GM12892 (cell line): ENCODE results near the gene ERICH4.
A peak's percentile ranks its signal among the peaks of the same experiment; 100 is the strongest.
"Not testable (repeated sequence)": the region's sequence is repeated elsewhere in the genome, so short reads cannot be mapped to it uniquely, and the experiment has no call there.

ENCODE experiments used
- DNase-seq: peaks from one replicate; pipeline ENCODE4 v3.0.0; 2011; ENCODE audit not compliant: insufficient read length
- FAIRE-seq: peaks from 2 replicates; lab custom pipeline; 2011; peaks lifted over from hg19 to GRCh38; lab: Jason Lieb, UNC
- POLR2A ChIP-seq: IDR thresholded peaks from 2 replicates; pipeline ENCODE4 v1.6.1; 2011; ENCODE audit warnings: low read depth, low read length, control low read depth
- POLR2AphosphoS5 ChIP-seq: IDR thresholded peaks from 2 replicates; pipeline ENCODE4 v1.6.1; 2011; ENCODE audit warnings: low read depth, low read length, control low read depth
- TAF1 ChIP-seq: IDR thresholded peaks from 2 replicates; pipeline ENCODE4 v1.6.1; 2011; ENCODE audit warnings: low read depth, mild to moderate bottlenecking, control low read depth, low read length, borderline replicate concordance

Gene ERICH4

DNA sequence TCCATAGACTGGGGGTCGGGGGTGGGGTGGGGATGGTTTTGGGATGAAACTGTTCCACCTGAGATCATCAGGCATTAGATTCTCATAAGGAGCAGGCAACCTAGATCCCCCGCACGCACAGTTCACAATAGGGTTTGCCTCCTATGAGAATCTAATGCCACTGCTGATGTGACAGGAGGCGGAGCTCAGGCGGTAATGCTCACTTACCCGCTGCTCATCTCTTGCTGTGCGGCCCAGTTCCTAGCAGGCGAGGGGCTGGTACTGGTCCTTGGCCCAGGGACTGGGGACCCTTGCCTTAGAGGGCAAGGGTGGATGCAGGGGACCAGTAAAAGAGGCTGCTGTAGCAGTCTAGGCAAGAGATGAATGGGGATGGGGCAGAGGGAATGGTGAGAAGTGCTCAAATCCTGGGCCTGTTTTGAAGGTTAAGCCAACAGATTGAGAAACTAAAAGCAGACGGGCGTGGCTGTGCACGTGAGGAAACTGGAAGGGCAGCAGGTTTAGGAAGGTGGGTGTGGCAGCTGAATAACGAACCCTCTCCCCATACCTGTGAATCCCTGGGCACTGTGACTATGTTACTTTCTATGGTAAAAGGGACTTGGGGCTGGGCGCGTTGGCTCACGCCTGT lies 1.5 kb upstream of the ERICH4 start:
- TF ChIP-seq POLR2AphosphoS5 (no peak), POLR2A (no peak), TAF1 (no peak)
- DNase-seq (no peak), FAIRE-seq (no peak)

DNA sequence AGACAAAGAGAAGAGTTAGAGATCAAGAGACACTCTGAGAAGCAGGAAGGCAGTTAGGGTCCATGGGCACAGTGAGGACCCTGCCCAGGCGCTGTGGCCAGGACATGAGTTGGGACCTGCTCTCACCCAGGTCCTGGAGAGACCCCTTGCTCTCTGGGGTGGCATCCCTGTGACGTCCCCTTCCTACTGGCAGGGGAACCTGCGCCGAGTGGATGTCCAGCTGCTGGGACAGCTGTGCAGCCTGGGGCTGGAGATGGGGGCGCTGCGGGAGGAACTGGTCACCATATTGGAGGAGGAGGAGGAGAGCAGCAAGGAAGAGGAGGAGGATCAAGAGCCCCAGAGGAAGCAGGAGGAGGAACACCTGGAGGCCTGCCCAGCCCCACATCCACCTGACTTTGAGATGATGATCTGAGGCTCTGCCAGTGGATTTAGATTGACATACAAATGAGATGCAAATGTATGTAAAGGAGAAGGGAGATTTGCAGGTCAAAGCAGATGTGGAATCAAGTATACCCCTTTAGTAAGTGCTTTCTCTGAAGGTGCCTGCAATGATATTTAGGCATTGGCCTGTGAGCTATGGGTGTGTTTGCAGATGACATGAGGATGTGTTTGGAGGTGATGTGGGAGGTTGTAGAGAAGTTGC lies 978 bp downstream of the ERICH4 start:
- DNase-seq (no peak), FAIRE-seq (no peak)
- TF ChIP-seq POLR2A (no peak), POLR2AphosphoS5 (no peak), TAF1 (no peak)

DNA sequence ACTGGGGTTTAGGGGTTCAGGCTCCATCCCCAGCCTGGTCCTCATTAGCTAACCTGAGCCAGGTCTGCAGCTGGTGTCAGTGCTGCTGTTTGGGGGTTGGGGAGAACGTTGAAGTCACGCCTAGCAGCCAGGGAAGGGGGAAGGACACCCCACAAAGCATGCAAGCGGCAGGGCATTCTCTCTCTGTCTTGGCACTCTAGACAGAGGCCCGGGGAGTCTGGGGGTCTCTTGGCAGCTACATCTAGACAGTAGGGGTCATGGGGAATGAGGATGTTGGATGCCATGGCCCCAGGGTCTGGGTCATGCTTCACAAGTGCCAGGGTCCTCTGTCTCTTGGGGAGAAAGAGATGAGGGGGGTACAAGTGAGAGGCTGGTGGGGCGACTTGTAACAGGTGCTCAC lies 2.6 kb downstream of the ERICH4 start:
- no peak for TF ChIP-seq TAF1
- no peak for TF ChIP-seq POLR2A
- no peak for TF ChIP-seq POLR2AphosphoS5
- no peak for FAIRE-seq
- no peak for DNase-seq

DNA sequence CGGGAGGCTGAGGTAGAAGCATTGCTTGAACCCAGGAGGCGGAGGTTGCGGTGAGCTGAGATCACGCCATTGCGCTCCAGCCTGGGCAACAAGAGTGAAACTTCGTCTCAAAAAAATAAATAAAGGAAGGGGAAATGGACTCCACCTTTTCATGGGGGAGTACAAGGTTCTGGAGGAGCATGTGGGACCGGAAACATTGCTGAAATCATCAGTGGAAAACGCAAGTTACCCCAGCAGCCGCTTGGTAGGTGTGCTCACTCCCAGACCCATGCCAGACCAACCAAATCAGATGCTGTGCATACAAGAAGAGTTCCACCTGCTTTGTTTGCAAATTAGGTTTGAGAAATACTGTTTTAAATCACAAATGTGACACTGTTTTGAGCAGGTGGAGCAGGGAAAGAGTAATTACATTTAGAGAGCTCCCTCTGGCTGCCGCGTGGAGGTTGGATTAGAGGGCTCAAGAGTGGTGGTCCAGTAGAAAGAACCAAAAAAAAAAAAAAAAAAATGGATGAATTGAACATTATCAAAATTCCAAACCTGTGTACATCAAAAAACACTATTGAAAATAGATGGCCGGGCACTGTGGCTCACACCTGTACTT lies 4.9 kb downstream of the ERICH4 start:
- TF ChIP-seq POLR2A (no peak), POLR2AphosphoS5 (no peak), TAF1 (no peak)
- FAIRE-seq: no peak
- DNase-seq: no peak

DNA sequence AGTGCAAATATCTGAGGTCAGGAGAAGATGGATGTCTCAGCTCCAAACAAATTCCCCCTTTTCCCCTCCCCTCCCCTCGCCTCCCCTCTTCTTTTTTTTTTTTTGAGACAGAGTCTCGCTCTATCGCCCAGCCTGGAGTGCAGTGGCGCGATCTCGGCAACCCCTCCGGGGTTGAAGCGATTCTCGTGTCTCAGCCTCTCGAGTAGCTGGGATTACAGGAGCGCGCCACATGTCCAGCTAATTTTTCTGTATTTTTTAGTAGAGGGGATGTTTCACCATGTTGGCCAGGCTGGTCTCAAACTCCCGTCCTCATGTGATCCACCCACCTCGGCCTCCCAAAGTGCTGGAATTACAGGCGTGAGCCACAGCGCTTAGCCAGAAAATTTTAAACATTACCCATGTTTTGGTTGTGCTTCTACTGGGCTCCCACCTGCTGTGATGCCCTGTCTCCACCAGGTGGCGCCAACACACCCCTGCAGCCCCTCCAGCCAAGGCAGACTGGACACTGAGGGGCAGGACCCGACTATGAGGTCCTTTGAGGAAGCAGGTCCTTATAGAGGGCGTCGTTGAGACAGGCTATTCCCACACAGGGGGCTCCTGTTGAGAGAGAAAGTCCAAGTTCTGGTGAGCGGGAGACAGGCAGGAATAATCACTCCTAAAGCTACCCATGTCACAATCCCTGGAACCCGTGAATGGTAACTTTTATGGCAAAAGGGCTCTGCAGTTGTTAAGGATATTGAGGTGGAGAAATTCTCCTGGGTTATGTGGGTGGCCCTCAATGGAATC lies 6.3 kb downstream of the ERICH4 start:
- DNase-seq: peak; percentile 78
- TF ChIP-seq TAF1 (no peak), POLR2A (no peak), POLR2AphosphoS5 (no peak)
- FAIRE-seq: peak; percentile 90

DNA sequence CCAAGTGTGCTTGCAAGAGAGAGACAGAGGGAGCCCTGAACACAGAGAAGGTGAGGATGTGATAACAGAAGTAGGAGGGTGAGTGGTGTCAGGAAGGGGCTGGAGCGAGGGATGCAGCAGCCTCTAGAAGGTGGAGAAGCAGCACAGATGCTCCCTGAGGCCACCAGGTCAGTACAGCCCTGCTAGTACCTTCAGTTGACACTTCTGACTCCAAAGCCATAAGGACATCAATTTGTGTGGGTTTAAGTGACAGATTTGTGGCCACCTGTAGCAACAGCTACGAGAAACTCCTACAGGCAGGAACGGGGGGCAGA lies 6.9 kb downstream of the ERICH4 start:
- no peak for FAIRE-seq
- TF ChIP-seq POLR2AphosphoS5 (no peak), POLR2A (no peak), TAF1 (no peak)

DNA sequence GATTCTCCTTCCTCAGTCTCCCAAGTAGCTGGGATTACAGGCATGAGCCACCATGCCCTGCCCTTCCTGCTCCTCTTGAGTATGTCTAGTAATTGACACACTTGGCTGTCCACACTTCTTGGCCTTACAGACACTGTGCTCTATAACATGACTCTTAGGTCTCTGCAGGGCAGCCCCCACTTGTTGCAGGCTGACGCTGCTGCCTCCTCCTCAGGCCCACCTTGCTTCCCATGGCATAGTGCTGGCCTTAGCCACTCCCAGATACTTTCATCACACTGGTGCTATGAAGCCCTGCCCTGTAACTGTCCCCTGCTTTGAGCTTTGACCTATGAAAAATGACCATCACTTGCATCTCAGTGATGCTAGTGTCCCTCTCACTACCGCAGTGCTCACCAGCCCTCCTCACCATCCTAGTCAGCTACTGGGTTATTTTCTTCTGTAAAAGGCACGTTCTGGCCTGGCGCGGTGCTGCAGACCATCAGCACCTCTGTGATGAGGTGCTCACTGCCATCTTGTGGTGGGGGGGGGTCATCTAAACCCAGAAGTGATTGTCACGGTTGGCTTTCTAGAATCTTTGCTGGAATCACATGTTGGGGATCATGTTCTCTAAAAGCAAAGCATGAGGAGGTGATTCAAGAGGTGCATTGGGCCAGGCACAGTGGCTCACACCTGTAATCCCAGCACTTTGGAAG lies 9.8 kb downstream of the ERICH4 start:
- no peak for TF ChIP-seq TAF1
- no peak for TF ChIP-seq POLR2AphosphoS5
- no peak for TF ChIP-seq POLR2A
- FAIRE-seq (no peak), DNase-seq (no peak)

More for the DNA sequence above, 6.9 kb downstream of the ERICH4 start:
- no peak for DNase-seq

DNA sequence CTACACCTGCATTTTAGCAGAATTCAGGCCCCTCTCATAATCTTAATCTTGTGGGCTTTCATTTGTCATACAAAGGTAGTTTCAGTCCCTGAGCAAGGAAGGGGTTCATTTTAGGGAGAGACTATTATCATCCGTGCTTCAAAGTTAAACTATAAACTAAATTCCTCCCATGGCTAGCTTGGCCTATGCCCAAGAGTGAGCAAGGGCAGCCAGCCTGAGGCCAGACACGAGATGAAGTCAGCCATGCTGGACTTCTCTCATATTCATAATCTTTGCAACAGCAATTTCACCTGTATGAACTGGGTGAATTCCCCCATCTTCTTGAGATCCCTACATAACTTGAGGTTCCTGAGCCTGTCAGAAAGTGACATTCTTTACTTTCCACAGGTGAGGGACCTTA lies 13.0 kb downstream of the ERICH4 start:
- no peak for FAIRE-seq
- TF ChIP-seq POLR2A (no peak), TAF1 (no peak), POLR2AphosphoS5 (no peak)
- no peak for DNase-seq

DNA sequence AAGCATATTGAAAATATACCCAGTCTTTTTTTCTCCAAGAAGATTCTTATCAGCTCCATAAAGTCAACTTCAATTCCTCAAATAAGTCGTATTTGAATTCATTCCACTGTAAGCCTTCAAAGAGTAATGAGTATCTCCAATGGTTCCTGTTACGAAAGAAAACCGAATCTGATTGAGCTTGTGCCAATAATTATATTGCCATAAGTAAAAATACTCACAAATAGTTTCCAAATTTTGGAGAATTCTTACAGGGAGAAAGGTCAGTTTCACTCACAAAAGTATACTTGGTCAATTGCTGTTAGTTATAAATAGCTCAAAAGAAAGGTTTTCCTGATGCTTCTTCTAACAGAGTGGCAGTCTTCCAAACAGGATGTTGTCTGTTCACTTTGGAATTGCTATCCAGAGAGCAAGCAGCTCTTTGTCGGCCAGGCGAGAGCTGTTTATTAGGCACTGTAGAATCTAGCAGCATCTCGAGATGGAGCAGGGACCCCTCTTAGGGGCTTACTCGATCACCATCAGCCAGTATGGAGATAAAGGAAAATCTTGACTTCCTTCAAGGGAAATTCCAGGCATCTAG lies 13.5 kb downstream of the ERICH4 start:
- FAIRE-seq (no peak), DNase-seq (no peak)

DNA sequence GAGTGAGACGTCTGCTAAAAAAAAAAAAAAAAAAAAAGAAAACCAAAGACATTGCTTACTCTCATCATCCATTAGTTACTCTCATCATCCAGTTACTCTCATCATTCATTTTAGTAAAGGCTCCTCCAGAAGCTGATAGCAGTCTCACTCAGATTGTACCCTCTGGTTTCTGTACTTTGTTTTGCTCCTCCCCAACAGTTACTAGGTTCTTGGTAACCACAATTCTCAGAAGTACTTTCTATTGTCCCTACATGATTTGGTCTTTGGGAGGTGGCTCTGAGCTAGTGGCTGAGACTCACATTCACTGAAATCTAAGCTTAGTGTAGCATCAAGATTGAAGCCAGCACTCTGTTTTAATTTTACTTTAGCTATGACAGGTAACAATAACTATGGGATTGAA lies 14.3 kb downstream of the ERICH4 start:
- peak; percentile 65 for FAIRE-seq
- DNase-seq: no peak

More for the DNA sequence above, 13.5 kb downstream of the ERICH4 start:
- TF ChIP-seq POLR2AphosphoS5 (no peak), POLR2A (no peak), TAF1 (no peak)

DNA sequence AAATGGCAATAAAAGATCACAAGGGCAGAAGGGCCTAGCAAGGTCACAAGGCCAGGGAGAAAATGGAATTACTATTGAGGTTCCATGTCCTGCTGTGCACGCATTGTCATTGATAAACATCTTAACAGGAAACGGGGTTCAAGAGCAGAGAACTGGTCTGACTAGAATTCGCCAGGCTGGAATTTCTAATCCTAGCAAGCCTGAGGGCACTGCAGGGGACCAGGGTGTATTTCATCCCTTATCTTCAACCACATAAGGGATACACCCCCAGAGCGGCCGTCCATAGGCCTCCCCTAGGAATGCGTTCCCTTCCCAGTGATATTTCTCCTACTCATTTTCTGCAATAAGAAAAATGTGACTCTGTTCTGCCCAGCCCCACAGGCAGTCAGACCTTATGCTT lies 19.5 kb downstream of the ERICH4 start:
- TF ChIP-seq POLR2A: no peak
- TF ChIP-seq TAF1: no peak
- TF ChIP-seq POLR2AphosphoS5: no peak
- FAIRE-seq (no peak), DNase-seq (no peak)

More for the DNA sequence above, 14.3 kb downstream of the ERICH4 start:
- no peak for TF ChIP-seq POLR2A

DNA sequence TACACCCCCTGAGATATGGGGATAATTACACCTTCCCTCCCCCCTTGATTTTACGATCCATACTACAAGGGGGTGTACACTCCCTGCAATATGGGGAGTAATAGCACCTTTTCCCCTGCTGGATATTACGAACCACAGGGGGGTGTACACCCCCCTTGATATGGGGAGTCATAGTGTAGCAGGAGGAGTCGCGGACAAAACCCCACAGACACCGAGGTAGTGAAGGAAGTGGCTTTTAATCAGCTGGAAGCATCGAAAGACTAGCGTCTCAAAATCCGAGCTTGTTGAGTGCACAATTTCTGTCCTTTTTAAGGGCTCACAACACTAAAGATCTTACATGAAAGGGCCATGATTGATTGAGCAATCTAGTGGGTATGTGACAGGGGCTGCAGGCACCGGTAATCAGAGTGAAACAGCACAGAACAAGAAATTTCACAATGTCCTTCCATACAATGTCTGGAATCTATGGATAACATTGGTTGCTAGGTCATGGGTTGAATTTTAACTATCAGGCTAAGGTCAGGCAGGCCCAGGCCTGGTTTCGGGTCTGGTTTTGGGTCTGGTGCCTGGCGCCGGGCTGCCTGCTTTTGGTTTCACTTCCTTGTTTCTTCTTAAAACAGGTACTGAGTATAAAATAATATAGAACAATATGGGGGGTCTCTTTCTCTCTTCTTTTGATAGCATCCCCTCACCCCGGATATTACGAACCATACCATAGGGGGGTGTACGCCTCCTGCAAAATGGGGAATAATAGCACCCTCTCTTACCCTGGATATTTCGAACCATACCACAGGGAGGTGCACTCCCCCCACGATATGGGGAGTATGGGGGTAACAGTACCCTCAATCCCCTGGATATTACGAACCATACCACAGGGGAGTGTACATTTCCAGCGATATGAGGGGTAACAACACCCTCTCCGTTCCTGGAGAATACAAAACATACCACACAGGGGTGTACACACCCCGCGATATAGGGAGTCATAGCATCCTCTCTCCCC lies 20.6 kb downstream of the ERICH4 start:
- not testable (repeated sequence) for DNase-seq
- FAIRE-seq: peak; percentile 88
